GM18505 (cell line): Measurements from ENCODE around the gene LCN12.

ENCODE experiments used
- ATAC-seq: cut with Tn5 transposase; IDR thresholded peaks from one replicate; pipeline ENCODE4 v1.9.1; 2021; ENCODE audit not compliant: unreplicated experiment
- POLR2A ChIP-seq: IDR thresholded peaks from 4 replicates; pipeline ENCODE4 v1.6.1; 2011; ENCODE audit warnings: borderline replicate concordance; ENCODE audit not compliant: insufficient read depth, insufficient read length; ENCODE audit errors: extremely low read depth

LCN12 gene

DNA sequence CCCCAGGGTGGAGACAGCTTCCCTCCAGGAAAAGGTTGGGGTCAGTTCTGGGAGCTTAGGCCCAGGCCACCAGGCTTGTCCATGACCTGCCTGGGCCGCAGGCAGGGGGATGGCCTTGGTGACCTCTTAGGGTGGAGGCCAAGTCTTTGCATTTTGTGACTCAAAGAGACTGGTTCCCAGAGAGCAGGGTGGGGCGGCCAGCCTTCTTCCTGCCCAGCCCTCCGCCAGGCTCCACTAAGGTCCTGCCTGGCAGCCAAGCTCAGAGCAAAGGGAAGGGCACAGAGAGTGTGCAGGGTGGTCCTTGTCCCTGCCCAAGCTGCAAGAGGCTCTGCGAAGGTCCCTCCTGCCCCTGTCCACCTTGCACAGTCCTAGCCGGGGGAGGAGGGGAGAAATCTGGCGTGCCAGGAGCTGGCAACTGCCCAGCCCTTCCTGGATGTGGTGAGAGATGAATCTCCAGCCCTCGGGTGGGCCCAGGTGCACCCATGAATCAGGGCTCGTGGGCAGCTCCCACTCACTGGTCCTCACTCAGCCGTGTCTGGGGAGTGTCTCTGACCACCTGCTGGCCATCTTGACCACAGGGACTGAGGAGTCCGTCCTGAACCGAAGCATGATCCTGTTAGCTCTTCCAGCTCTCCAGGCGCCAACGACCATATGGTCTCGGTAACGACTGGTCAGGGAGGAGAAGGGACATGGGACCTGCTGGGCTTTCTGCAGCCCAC, 22.9 kb downstream of the LCN12 start:
- no peak for TF ChIP-seq POLR2A
- no peak for ATAC-seq

DNA sequence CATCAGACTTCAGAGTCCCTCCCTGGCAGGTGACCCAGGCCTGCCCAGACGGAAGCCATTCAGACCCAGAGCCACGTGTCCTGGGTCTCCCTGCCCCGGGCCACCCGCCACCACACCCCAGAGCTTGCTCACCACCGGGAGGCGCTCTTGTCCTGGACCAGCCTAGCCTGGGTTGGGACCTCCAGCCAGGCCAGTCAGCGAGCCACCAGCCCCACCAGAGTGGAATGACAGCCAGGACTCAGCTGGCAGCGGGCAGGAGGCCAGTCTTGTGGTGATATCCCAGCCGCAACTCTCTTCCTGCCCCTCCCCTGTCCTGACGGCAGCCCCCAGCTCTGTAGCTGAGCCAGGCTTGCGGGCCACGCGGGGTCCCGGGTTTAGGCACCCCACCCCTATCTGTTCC, 23.6 kb downstream of the LCN12 start:
- ATAC-seq, result no peak
- no peak for TF ChIP-seq POLR2A

DNA sequence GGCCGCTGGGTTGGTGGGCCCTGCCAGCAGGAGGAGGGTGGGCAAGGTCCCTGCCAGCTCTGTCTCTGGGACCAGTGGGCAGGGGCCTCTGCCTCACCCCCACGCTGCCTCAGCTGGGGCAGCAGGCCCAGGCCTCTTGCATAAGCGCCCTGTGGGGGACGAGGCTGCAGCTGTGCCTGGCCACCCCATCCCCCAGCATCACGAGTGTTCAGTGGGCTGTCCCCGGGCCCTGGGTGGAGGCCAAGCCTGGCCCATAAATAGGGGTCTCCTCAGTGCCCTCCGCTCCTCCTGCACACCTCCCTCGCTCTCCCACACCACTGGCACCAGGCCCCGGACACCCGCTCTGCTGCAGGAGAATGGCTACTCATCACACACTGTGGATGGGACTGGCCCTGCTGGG, 25.1 kb downstream of the LCN12 start, which contains the start of gene PTGDS:
TSS of gene PTGDS (plus strand) at position 282 of the 400 bp plus-strand sequence. CDS start at position 357, 75 bp downstream.
- ATAC-seq, result no peak
- TF ChIP-seq POLR2A, result no peak

DNA sequence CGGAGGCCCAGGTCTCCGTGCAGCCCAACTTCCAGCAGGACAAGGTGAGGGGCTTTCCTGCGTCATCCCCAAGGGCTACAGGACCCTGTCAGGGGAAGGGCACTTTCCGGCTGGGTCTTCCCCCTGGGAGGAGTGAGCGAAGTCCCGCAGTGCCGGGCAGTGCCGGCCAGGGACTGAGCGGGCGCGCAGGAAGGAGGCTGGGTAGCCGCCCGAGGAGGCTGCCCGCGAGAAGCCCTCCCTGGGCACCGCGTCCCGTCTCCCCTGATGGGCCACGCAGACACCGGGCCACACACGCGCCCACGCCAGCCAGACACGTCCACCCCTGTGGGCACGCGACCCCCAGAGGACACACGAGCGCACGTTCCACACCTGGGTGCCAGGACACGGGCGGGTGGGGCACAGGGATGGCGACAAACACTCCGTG, 25.6 kb downstream of the LCN12 start:
- no peak for ATAC-seq

DNA sequence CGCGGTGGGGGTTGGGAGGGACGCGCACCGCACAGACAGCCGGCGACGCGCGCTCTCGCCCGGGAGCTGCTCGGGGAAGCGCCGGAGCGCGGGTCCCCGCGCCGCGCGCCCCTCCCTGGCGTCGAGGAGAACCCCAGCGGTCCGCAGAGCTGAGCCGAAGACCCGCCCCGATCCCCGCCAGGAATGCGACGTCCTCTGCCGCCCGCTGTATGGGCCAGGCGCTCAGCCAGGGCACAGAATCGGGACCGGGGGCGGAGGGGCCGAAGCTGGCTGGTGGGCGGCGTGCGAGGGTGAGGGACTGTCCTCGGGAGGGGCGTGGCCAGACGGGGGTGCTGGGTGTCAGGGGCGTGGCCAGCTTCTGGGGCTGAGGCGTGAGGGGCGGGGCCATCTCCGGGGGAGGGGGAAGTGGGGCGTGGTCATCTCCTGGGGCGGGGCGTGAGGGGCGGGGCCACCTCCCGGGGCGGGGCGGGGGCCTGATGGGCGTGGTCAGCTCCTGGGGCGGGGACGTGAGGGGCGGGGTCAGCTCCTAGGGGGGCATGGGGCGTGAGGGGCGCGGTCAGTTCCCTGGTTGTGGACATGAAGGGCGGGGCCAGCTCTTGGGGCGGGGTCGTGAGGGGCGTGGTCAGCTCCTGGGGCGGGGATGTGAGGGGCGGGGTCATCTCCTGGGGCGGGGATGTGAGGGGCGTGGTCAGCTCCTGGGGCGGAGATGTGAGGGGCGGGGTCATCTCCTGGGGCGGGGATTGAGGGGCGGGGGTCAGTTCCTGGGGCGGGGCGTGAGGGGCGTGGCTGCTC, 26.2 kb downstream of the LCN12 start:
- TF ChIP-seq POLR2A, result no peak
- no peak for ATAC-seq

More for the DNA sequence above, 25.6 kb downstream of the LCN12 start:
- TF ChIP-seq POLR2A, result no peak

DNA sequence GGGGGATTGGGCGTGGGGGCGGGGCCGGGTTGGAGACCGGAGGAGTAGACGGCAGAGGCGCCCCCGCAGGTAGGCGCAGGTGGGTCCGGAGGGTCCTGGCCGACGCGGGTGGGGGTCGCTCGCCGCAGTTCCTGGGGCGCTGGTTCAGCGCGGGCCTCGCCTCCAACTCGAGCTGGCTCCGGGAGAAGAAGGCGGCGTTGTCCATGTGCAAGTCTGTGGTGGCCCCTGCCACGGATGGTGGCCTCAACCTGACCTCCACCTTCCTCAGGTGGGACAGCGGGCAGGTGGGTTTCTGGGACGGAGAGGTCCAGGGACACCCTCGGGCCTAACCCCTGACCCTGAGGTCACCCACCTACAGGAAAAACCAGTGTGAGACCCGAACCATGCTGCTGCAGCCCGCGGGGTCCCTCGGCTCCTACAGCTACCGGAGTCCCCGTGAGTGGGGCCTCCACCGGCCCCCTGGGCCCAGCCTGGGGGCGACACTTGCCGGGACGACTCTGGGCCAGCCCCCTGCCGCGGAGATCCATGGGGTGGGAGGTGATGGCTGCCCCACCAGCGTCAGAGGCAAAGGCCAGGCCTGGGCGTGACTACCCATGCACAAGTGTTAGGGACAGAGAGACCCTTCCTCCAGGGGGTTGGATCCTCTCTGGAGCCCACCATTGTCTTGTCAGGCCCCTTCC, 26.9 kb downstream of the LCN12 start:
- ATAC-seq, result no peak
- no peak for TF ChIP-seq POLR2A

DNA sequence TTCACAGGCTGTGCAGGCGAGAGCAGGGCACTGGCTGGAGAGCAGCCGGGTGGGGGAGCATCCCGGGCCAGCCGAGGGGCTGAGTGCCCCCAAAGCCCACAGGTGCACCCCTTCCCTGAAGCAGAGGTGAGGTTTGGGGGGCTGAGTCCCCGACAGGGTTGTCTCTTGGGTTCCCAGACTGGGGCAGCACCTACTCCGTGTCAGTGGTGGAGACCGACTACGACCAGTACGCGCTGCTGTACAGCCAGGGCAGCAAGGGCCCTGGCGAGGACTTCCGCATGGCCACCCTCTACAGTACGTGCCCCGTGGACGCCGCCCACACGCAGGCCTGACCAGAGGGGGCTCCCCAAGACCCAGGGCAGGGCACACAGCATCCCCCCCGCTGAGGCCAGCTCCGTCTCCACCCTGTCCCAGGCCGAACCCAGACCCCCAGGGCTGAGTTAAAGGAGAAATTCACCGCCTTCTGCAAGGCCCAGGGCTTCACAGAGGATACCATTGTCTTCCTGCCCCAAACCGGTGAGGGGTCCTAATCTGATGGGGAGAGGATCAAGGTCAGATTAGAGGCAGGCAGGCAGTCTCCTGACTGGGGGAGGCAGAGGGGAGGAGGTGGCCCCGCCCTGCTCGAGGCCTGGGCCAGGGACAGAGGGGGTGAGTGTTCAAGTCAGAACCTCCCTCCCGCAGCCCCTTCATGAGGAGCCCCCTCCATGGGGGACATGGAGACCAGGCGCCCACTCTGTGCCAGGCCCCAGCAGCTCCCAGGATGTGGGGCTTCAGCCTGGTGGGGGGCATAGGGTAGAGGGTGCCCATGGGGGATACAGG, 27.9 kb downstream of the LCN12 start:
- no peak for TF ChIP-seq POLR2A

DNA sequence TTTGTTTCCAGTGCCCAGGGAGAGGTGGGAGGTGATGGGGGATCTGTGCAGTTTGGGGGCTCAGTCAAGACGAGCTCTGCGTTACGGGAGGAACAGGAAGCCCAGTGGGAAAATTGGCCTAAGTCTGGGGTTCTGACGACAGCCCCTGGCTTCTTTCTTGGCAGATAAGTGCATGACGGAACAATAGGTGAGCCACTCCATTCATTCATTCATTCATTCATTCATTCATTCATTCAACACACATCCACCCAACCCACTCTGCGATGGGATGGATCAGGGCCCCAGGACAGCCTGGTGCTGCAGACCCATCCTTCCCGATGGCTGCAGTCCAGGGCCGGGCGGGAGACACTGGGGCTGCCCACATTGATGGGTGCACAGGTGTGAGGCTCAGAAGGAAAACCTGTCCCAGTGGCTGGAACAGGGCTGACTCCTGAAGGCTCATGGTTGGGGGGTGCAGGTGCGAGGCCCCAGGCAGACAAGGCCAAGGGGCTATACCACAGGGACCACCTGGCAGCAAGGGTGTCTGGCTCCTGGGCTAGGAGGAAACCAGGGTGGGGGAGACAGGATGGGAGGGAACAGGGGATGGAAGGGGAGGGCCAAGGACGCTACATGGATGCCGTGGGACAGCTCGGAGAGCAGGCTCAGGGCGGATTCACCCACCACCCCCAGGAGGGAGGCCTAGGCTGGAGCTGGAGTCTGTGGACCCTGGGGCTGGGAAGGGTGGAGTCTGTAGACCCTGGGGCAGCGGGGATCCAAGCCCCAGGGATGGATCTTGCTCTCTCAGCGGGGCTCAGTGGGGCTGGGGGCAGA, 28.8 kb downstream of the LCN12 start:
- no peak for ATAC-seq
- TF ChIP-seq POLR2A, result no peak

More for the DNA sequence above, 27.9 kb downstream of the LCN12 start:
- no peak for ATAC-seq

DNA sequence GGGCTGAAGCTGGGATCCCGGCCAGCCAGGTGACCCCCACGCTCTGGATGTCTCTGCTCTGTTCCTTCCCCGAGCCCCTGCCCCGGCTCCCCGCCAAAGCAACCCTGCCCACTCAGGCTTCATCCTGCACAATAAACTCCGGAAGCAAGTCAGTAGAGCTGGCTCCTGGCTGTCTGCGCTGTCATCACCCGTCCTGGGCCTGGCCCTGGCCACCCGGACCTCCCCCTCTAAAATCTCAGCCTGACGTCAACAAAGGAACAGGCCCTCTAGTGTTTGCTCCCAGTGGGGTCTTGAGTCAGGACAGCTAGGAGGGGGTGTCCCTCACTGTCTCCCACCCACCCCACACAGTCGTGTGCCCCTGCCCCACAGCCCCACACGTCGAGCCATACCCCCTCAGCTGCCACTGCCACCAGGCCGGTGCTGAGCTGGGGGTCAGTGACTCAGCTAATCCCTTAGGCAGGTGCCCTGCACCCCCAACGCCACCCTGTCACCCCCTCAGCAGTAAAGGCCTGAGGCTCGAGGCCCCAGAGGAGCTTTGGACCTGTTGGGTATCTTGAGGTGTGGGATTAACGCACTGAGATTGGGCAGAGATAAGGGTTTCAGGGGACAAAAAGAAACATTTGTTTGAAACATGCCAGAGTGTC, 29.6 kb downstream of the LCN12 start:
- no peak for TF ChIP-seq POLR2A
- no peak for ATAC-seq

DNA sequence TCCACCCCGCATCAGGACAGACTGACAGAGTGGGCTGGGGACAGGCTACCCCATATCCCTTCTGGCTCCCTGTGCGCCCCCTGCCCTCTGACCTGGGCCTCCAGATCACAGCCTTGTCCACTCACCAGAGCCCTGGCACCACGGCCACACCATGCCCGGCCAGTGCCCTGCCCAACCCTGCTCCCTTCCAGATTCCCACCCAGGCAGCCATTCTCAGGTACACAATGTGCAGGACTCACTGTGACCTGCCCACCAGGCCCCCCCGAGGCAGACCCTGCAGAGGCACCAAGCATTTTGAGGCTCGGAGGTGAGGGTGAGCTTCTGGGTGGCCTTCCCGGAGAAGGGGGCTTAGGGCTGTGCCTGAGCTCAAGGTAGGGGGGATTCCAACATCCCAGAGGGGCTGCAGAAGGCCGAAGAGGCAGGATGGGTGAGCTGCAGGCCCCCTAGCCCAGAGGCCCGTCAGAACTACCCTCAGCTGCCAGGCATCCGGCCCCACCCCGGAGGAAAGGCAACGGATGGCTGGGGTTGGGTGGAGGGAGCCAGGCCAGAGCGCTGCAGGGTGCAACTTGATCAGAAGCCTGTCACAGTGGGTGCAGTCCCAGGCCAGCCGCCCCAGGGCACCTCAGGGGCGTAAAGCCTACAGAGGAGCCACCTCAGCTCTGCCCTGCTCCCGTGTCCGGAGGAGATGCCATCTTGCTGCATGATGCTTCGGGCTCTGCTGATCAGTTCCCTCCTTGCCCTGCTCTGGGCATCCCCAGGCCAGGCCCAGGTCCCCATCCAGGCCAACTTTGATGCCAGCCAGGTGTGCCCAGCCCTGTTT, 30.4 kb downstream of the LCN12 start, which contains the start of gene LCNL1:
TSS of gene LCNL1 (plus strand) at position 762 of the 820 bp plus-strand sequence. CDS start 594 bp downstream, outside the sequence.
- TF ChIP-seq POLR2A, result no peak
- ATAC-seq, result no peak

DNA sequence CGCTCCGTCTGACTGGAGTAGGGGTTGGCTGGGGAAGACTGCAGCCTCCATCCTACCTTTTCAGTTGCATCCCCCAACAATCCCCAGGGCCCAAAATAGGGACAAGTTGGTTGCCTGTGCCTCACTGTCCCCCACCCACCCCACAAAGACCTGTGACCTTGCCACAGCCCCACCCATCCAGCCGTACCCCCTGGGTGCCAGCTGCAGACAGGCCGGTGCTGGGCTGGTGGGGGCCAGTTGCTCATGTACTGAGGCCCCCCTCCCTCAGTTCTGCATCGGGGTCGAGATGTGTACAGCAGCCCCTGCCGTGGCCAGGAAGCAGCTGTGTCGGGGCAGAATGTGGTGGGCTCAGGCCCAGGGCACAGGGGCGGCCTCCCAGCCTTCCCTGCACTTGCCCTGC, 31.1 kb downstream of the LCN12 start:
- no peak for TF ChIP-seq POLR2A
- ATAC-seq, result no peak
